Left cardiac atrium (tissue), 4 donors: Measurements from ENCODE around the gene ADSS2. TPM values are rescaled to one million over a fixed set of nuclear protein-coding genes. Genes with fewer than 3 reads are reported as not detected.

ENCODE experiments used
- ATAC-seq, 2 donors: fragments of 200-7000 bp; cut with Tn5 transposase; one replicate each; pipeline ENCODE4 v1.9.1; 2020; ENCODE audit warnings: mild to moderate bottlenecking in 2 of 2, moderate library complexity in 2 of 2
- DNase-seq: peaks from one replicate; pipeline ENCODE4 v3.0.0-alpha.2; 2020
- intact Hi-C, 2 donors: fragments of 100-400 bp; cut with DNase I; formaldehyde crosslinking; loops; one replicate each; pipeline versions ENCODE4 v1.14.1 to v1.15.1; 2022 to 2023
- total RNA-seq, 2 donors: library from RNA; stranded (reverse); fragmentation: NEBNext Ultra II Directional; extraction: Animal tissue kit (Norgen Biotek cat#: 25700); gene quantifications; one replicate each; pipeline ENCODE4 v1.2.1, GENCODE V29; 2021
- donor health status: DM: no; HTN: yes; CAD: no.
- donor health status: DM: no; HTN: yes; CAD: no; lungs with severe emphysema.
- donor health status: DM: yes; HTN: yes; CAD: no.
- donor health status: Dilated cardiomyopathy.

The ADSS2 gene
- total RNA-seq, 2 donors from 2014 or later = 8.5 to 16.5 TPM

GRCh38 chr1:244448279-244449036, 3.3 kb downstream of the ADSS2 start:
- intact Hi-C loops = no loop called here
- no peak for DNase-seq
- ATAC-seq = no peak

- intact Hi-C loops = no loop called here
- ATAC-seq (no peak), DNase-seq (no peak)
Measured at GRCh38 chr1:244447552-244447951, 4.2 kb downstream of the ADSS2 start.

- intact Hi-C loops = no loop called here
- ATAC-seq (no peak), DNase-seq (no peak)
Measured at GRCh38 chr1:244447024-244447423, 4.7 kb downstream of the ADSS2 start.

GRCh38 chr1:244445320-244446181, 6.2 kb downstream of the ADSS2 start:
- intact Hi-C loops = no loop called here
- ATAC-seq (no peak), DNase-seq (no peak)

- intact Hi-C loops = no loop called here
- ATAC-seq (no peak), DNase-seq (no peak)
Measured at GRCh38 chr1:244444854-244445253, 6.9 kb downstream of the ADSS2 start.

GRCh38 chr1:244442850-244443249, 8.9 kb downstream of the ADSS2 start:
- DNase-seq = no peak
- intact Hi-C loops = no loop called here
- ATAC-seq = no peak

GRCh38 chr1:244439391-244440032, 12.2 kb downstream of the ADSS2 start:
- DNase-seq = no peak
- intact Hi-C loops = no loop called here
- peak in 1 of 2 donors; percentile 47 for ATAC-seq

GRCh38 chr1:244437086-244437468, 14.6 kb downstream of the ADSS2 start:
- no peak for DNase-seq
- intact Hi-C loops = no loop called here
- ATAC-seq = peak in 1 of 2 donors; percentile 38

- DNase-seq (no peak), ATAC-seq (no peak)
- intact Hi-C loops = no loop called here
Measured at GRCh38 chr1:244436336-244437085, 15.2 kb downstream of the ADSS2 start.

- DNase-seq (no peak), ATAC-seq (peak in 1 of 2 donors; percentile 36)
- intact Hi-C loops = no loop called here
Measured at GRCh38 chr1:244435562-244436205, 16.0 kb downstream of the ADSS2 start.

GRCh38 chr1:244431166-244431565, 20.5 kb downstream of the ADSS2 start:
- ATAC-seq = no peak
- intact Hi-C loops = no loop called here
- no peak for DNase-seq

- ATAC-seq (no peak), DNase-seq (no peak)
- intact Hi-C loops = no loop called here
Measured at GRCh38 chr1:244429818-244430217, 21.9 kb downstream of the ADSS2 start.

GRCh38 chr1:244427647-244428046, 24.1 kb downstream of the ADSS2 start:
- DNase-seq (no peak), ATAC-seq (no peak)
- intact Hi-C loops = no loop called here

GRCh38 chr1:244424649-244425334, 26.9 kb downstream of the ADSS2 start:
- no peak for DNase-seq
- intact Hi-C loops = no loop called here
- peak; percentile 49 to 57 for ATAC-seq

- DNase-seq = no peak
- ATAC-seq = no peak
- intact Hi-C loops = no loop called here
Measured at GRCh38 chr1:244422174-244422573, 29.5 kb downstream of the ADSS2 start.

- ATAC-seq = no peak
- intact Hi-C loops = no loop called here
- DNase-seq = no peak
Measured at GRCh38 chr1:244419024-244419423, 32.7 kb downstream of the ADSS2 start.

- intact Hi-C loops = no loop called here
- ATAC-seq (no peak), DNase-seq (no peak)
Measured at GRCh38 chr1:244414543-244414942, 37.2 kb downstream of the ADSS2 start.

GRCh38 chr1:244413736-244414135, 38.0 kb downstream of the ADSS2 start:
- DNase-seq = no peak
- intact Hi-C loops = no loop called here
- no peak for ATAC-seq
